Ramos (cell line): ENCODE data around the gene PRMT5.
"Not testable (repeated sequence)": the region's sequence is repeated elsewhere in the genome, so short reads cannot be mapped to it uniquely, and the experiment has no call there.

Source experiments
- in situ Hi-C: fragments of 300-500 bp; cut with MboI; formaldehyde crosslinking; loops from one replicate; pipeline ENCODE4 v1.14.3; 2022; ENCODE audit warnings: low sequenced_read_pairs; ENCODE audit not compliant: unreplicated experiment

Gene PRMT5

GRCh38 chr14:22929104-22929960, at the start of gene PRMT5:
Gene PRMT5 (minus strand): TSS chr14:22929376. CDS start chr14:22929361, 15 bp downstream.
- in situ Hi-C loops, result no loop called here

- in situ Hi-C loops, result loop anchor here (10.0 kb wide), 1 partner anchor 594 kb away; no protein-coding TSS in a partner anchor
Observed at GRCh38 chr14:22978487-22978837, 49.3 kb upstream of the PRMT5 start.

GRCh38 chr14:22977684-22978486, 48.7 kb upstream of the PRMT5 start:
- in situ Hi-C loops, result loop anchor here (10.0 kb wide), 1 partner anchor 593 kb away; no protein-coding TSS in a partner anchor

- in situ Hi-C loops, result loop anchor here (10.0 kb wide), 1 partner anchor 593 kb away; no protein-coding TSS in a partner anchor
Observed at GRCh38 chr14:22977434-22977683, 48.2 kb upstream of the PRMT5 start.

GRCh38 chr14:22976620-22977433, 47.7 kb upstream of the PRMT5 start:
- in situ Hi-C loops, result loop anchor here (10.0 kb wide), 1 partner anchor 592 kb away; no protein-coding TSS in a partner anchor

GRCh38 chr14:22974530-22975313, 45.5 kb upstream of the PRMT5 start:
- in situ Hi-C loops, result loop anchor here (10.0 kb wide), 1 partner anchor 590 kb away; no protein-coding TSS in a partner anchor

- in situ Hi-C loops, result loop anchor here (10.0 kb wide), 1 partner anchor 589 kb away; no protein-coding TSS in a partner anchor
Observed at GRCh38 chr14:22973217-22974032, 44.2 kb upstream of the PRMT5 start.

GRCh38 chr14:22972313-22972930, 43.2 kb upstream of the PRMT5 start:
- in situ Hi-C loops, result loop anchor here (10.0 kb wide), 1 partner anchor 588 kb away; no protein-coding TSS in a partner anchor

- in situ Hi-C loops, result loop anchor here (10.0 kb wide), 1 partner anchor 586 kb away; no protein-coding TSS in a partner anchor
Observed at GRCh38 chr14:22971152-22971551, 42.0 kb upstream of the PRMT5 start.

GRCh38 chr14:22966783-22967269, 37.6 kb upstream of the PRMT5 start:
- in situ Hi-C loops, result no loop called here

- in situ Hi-C loops, result not testable (repeated sequence)
Observed at GRCh38 chr14:22965916-22966782, 37.0 kb upstream of the PRMT5 start.

- in situ Hi-C loops, result no loop called here
Observed at GRCh38 chr14:22962061-22962676, 33.0 kb upstream of the PRMT5 start.

GRCh38 chr14:22955702-22956569, 26.8 kb upstream of the PRMT5 start:
- in situ Hi-C loops, result no loop called here

GRCh38 chr14:22952418-22952817, 23.2 kb upstream of the PRMT5 start:
- in situ Hi-C loops, result no loop called here

- in situ Hi-C loops, result not testable (repeated sequence)
Observed at GRCh38 chr14:22951795-22952194, 22.6 kb upstream of the PRMT5 start.

- in situ Hi-C loops, result no loop called here
Observed at GRCh38 chr14:22945642-22946041, 16.5 kb upstream of the PRMT5 start.
